HepG2 (cell line): ENCODE measurements around the gene AGT. TPM values are rescaled to one million over a fixed set of nuclear protein-coding genes. Genes with fewer than 3 reads are reported as not detected.

Experiments
- ATAC-seq: fragments of 200-7000 bp; cut with Tn5 transposase; 3 replicates; pipeline ENCODE4 v1.9.1; 2020; ENCODE audit warnings: mild to moderate bottlenecking, moderate library complexity
- BruUV-seq: library from RNA; stranded (reverse); fragments of 400-500 nt; replicated peaks from 2 replicates; lab custom pipeline; 2021; lab: Mats Ljungman, UMichigan
- CTCF ChIA-PET: fragments of 300-600 bp; formaldehyde crosslinking; extraction: SDS; loops from one replicate; lab custom pipeline; 2021; ENCODE audit warnings: low total read pairs, inconsistent platforms, low intra/inter-chr PET ratio; lab: Yijun Ruan, JAX
- POLR2A ChIA-PET: fragments of 350-600 bp; sonication (Branson Sonifier 250); formaldehyde crosslinking; loops from one replicate; lab custom pipeline; 2020; ENCODE audit warnings: antibody characterized with exemption, inconsistent platforms; lab: Yijun Ruan, JAX
- DNase-seq: peaks from one replicate; pipeline ENCODE4 v3.0.0-alpha.2; 2015; ENCODE audit warnings: low spot score
- FAIRE-seq: peaks from 3 replicates; lab custom pipeline; 2011; peaks lifted over from hg19 to GRCh38; lab: Jason Lieb, UNC
- H2AFZ ChIP-seq: one replicate; pipeline ENCODE4 v1.6.1; 2011; ENCODE audit warnings: low read length, inconsistent platforms
- H3K27ac ChIP-seq: fragments of 300-600 bp; 3 replicates; pipeline ENCODE4 v1.8.0; 2011; ENCODE audit warnings: mixed run types, mild to moderate bottlenecking, mixed read lengths, low read length, inconsistent platforms; ENCODE audit not compliant: insufficient read depth; ENCODE audit errors: extremely low read length
- H3K27me3 ChIP-seq, 2 experiments: fragments of 200-600 bp in 1 of 2; 2 replicates in 1 of 2; 3 replicates in 1 of 2; pipeline versions ENCODE4 v1.6.0 to v1.8.0; 2011; ENCODE audit warnings: low read length in 2 of 2, mild to moderate bottlenecking in 2 of 2, moderate library complexity in 2 of 2, inconsistent platforms in 1 of 2; ENCODE audit not compliant: insufficient read depth in 2 of 2, control insufficient read depth in 1 of 2
- H3K36me3 ChIP-seq, 2 experiments: fragments of 200-600 bp in 1 of 2; replicated peaks in 1 of 2; 2 replicates in 1 of 2; 3 replicates in 1 of 2; pipeline versions ENCODE4 v1.5.1 to v1.8.0; 2011; ENCODE audit warnings: low read length in 2 of 2, inconsistent platforms in 1 of 2; ENCODE audit not compliant: insufficient read depth in 2 of 2, control insufficient read depth in 1 of 2
- H3K4me1 ChIP-seq: 2 replicates; pipeline ENCODE4 v1.5.1; 2012; ENCODE audit warnings: low read length, inconsistent platforms; ENCODE audit not compliant: insufficient read depth
- H3K4me2 ChIP-seq: 2 replicates; pipeline ENCODE4 v1.6.0; 2011; ENCODE audit warnings: low read depth, low read length, inconsistent platforms
- H3K4me3 ChIP-seq, 3 experiments: fragments of 200-600 bp in 1 of 3; sonication (generic), shearing (Covaris generic) in 1 of 3; replicated peaks in 1 of 3; 2 replicates each; pipeline ENCODE4 v1.5.1; 2011 to 2016; ENCODE audit warnings: low read length in 3 of 3, inconsistent platforms in 2 of 3, low read depth in 2 of 3, mild to moderate bottlenecking in 2 of 3, control low read depth in 1 of 3, mixed read lengths in 1 of 3; ENCODE audit not compliant: insufficient read depth in 1 of 3
- H3K79me2 ChIP-seq: one replicate; pipeline ENCODE4 v1.6.1; 2011; ENCODE audit warnings: low read length, inconsistent platforms; ENCODE audit not compliant: insufficient read depth
- H3K9ac ChIP-seq: 2 replicates; pipeline ENCODE4 v1.6.0; 2011; ENCODE audit warnings: mild to moderate bottlenecking, low read depth, low read length, inconsistent platforms; ENCODE audit not compliant: insufficient read depth
- H3K9me3 ChIP-seq: 2 replicates; pipeline ENCODE4 v1.5.1; 2012; ENCODE audit warnings: mild to moderate bottlenecking, low read length
- H4K20me1 ChIP-seq: 2 replicates; pipeline ENCODE4 v1.6.0; 2011; ENCODE audit warnings: inconsistent platforms, mild to moderate bottlenecking, low read length, moderate library complexity; ENCODE audit not compliant: insufficient read depth
- FOXA3 ChIP-seq: IDR thresholded peaks from 2 replicates; pipeline ENCODE4 v1.6.1; 2016; ENCODE audit warnings: missing genetic modification reagents, missing compliant biosample characterization
- GATAD2A ChIP-seq: IDR thresholded peaks from 2 replicates; pipeline ENCODE4 v1.6.1; 2016
- GFI1 ChIP-seq: sonication (generic); formaldehyde crosslinking; IDR thresholded peaks from 2 replicates; pipeline ENCODE4 v1.5.0; 2020; ENCODE audit warnings: missing genetic modification reagents, mild to moderate bottlenecking, borderline replicate concordance
- RBAK ChIP-seq: sonication (generic); formaldehyde crosslinking; IDR thresholded peaks from 2 replicates; pipeline ENCODE4 v1.5.1; 2020; ENCODE audit warnings: mild to moderate bottlenecking, missing genetic modification reagents
- RORA ChIP-seq: sonication (generic); formaldehyde crosslinking; IDR thresholded peaks from 2 replicates; pipeline ENCODE4 v1.5.0; 2020; ENCODE audit warnings: mild to moderate bottlenecking, missing genetic modification reagents, moderate library complexity
- SIN3A ChIP-seq: IDR thresholded peaks from 2 replicates; pipeline ENCODE4 v1.6.1; 2011; ENCODE audit warnings: low read depth, mild to moderate bottlenecking, control low read depth, low read length, borderline replicate concordance
- SIX1 ChIP-seq: sonication (generic); formaldehyde crosslinking; IDR thresholded peaks from 2 replicates; pipeline ENCODE4 v1.4.0; 2020; ENCODE audit warnings: missing genetic modification reagents, borderline replicate concordance
- SIX4 ChIP-seq: sonication (generic); formaldehyde crosslinking; IDR thresholded peaks from 2 replicates; pipeline ENCODE4 v1.4.0; 2020; ENCODE audit warnings: missing genetic modification reagents
- ZNF614 ChIP-seq: IDR thresholded peaks from 2 replicates; pipeline ENCODE4 v1.6.1; 2018; ENCODE audit warnings: missing biosample characterization, missing genetic modification reagents, inconsistent platforms, borderline replicate concordance
- ZNF777 ChIP-seq: sonication (generic); formaldehyde crosslinking; IDR thresholded peaks from 2 replicates; pipeline ENCODE4 v1.4.0; 2020; ENCODE audit warnings: missing genetic modification reagents
- WGBS: methylation state at CpG from one replicate; pipeline ENCODE4 v1.1.6; 2017; ENCODE audit warnings: low lambda C conversion rate; 5-methylcytosine and 5-hydroxymethylcytosine counted together
- in situ Hi-C: cut with HindIII; loops from 2 replicates; pipeline ENCODE4 v1.10.0; 2017; ENCODE audit warnings: low pct_unique_long_range_greater_than_20kb; ENCODE audit not compliant: extremely low pct_ligation_motif_present
- intact Hi-C: fragments of 100-400 bp; cut with micrococcal nuclease; formaldehyde crosslinking; loops from one replicate; pipeline ENCODE4 v1.10.0; 2022; ENCODE audit not compliant: unreplicated experiment
- polyA plus RNA-seq, 8 experiments: library from polyadenylated mRNA; depleted of rRNA in 3 of 8; stranded (reverse) in 7 of 8; unstranded in 1 of 8; fragments of >200 nt; fragmentation: Illumina TruSeq in 4 of 8; extraction: Trizol in 4 of 8; gene quantifications; 2 replicates each; pipeline versions ENCODE4 v1.2.1 to v1.2.3, GENCODE V29; 2011 to 2016; ENCODE audit warnings: low read depth in 4 of 8, missing spikeins in 1 of 8, mixed read lengths in 1 of 8; ENCODE audit not compliant: insufficient read depth in 1 of 8
- total RNA-seq, 5 experiments: library from RNA; depleted of rRNA; stranded (reverse); fragments of >200 nt; fragmentation: Illumina TruSeq; extraction: Trizol; gene quantifications; 2 replicates each; pipeline ENCODE4 v1.2.3, GENCODE V29; 2016; ENCODE audit warnings: low read depth in 1 of 5
- TF ChIP-seq, protein P1 (sequence below): sonication (generic); formaldehyde crosslinking; IDR thresholded peaks from 2 replicates; pipeline ENCODE4 v1.4.0; 2020; ENCODE audit warnings: missing genetic modification reagents, low read depth, mild to moderate bottlenecking, borderline replicate concordance

Gene AGT
- total and polyA plus RNA-seq, 2 of the 13 experiments (the other 11 are each of a cell fraction or from before 2014, with no cell fraction given), result 892 to 2,071 TPM

DNA sequence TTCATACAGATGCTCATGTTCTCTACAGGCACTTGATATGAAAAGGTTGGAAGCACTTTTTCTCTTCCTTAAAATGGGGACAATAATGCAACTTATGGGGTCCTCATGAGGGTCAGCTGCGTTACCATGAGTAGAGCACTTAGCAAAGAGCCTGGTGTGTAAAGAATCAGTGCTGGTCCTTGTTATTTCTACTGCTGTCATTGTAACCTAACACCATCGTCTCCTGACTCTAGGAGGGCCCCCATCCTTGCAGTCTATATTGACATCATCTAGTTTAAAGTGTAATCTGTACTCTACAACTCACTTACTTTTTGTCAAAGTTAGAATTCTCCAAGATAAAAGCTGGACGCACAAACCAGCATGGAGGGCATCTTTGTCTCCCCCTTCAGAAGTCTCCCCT, 35.7 kb upstream of the AGT start:
- BruUV-seq, result no TSS peak
- in situ Hi-C loops, result no loop called here
- no peak overlapping the region for H3K27ac ChIP-seq
- WGBS, result 36% methylated on average over 3 of the region's 3 CpGs
- DNase-seq (no peak), FAIRE-seq (no peak), ATAC-seq (no peak)
- intact Hi-C loops, result loop anchor here (2.0 to 5.0 kb wide), 2 partner anchors 21 to 37 kb away; partner anchors contain the start of gene AGT
- ChIA-PET CTCF (no interaction called here), POLR2A (no interaction called here)
- H2AFZ ChIP-seq, result no peak overlapping the region
- no peaks in the 10 kb centered on the region for H3K9me3 ChIP-seq
- H3K27me3 ChIP-seq, result no peaks in the 10 kb centered on the region
- H3K36me3 ChIP-seq, result no peaks in the 10 kb centered on the region
- H3K79me2 ChIP-seq, result no peaks in the 10 kb centered on the region
- peaks cover 92% of the 10 kb centered on the region for H3K4me1 ChIP-seq
- no peaks in the 10 kb centered on the region for H4K20me1 ChIP-seq
- TF ChIP-seq SIX1 (peak; percentile 80), GFI1 (CRISPR knock-in tag) (0 out of 2 replicates have a peak, but pooled peaks have one; percentile 32), ZNF777 (CRISPR knock-in tag) (no peak), ZNF614 (CRISPR knock-in tag) (no peak), FOXA3 (CRISPR knock-in tag) (0 out of 2 replicates have a peak, but pooled peaks have one; percentile 17), RBAK (CRISPR knock-in tag) (no peak), SIX4 (peak; percentile 83), SIN3A (no peak), GATAD2A (CRISPR knock-in tag) (peak; percentile 24; the same call in 1 of the 2 replicates), RORA (CRISPR knock-in tag) (no peak)
- TF ChIP-seq, protein P1, sequence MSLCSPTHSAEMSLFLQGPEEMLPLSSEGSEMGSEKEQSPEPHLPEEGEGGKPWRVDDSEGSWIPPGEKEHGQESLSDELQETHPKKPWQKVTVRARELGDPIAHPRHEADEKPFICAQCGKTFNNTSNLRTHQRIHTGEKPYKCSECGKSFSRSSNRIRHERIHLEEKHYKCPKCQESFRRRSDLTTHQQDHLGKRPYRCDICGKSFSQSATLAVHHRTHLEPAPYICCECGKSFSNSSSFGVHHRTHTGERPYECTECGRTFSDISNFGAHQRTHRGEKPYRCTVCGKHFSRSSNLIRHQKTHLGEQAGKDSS, result 0 out of 2 replicates have a peak, but pooled peaks have one; percentile 50
- TF ChIP-seq, all 625 proteins: peak for 6
- Histone ChIP-seq H3K4me3 (no peak overlapping the region; a peak in 1 of 6 replicates), H3K9ac (no peak overlapping the region), H3K4me2 (peak overlapping the region; percentile 45)
